ENCODE data around the gene PPP3R2. TPM values are rescaled to one million over a fixed set of nuclear protein-coding genes. Genes with fewer than 3 reads are reported as not detected.
"Not testable (repeated sequence)": the region's sequence is repeated elsewhere in the genome, so short reads cannot be mapped to it uniquely, and the experiment has no call there.

PPP3R2 gene
- total RNA-seq, 4 donors from 2014 or later = not detected

GRCh38 chr9:101567725-101568350 is 26.9 kb downstream of the PPP3R2 start:
- no peak overlapping the region for H3K4me3 ChIP-seq (ENCODE audit: low read depth, poor library complexity, severe bottlenecking)

GRCh38 chr9:101566904-101567724 is 27.7 kb downstream of the PPP3R2 start:
- H3K4me3 ChIP-seq (ENCODE audit: low read depth, poor library complexity, severe bottlenecking) = no peak overlapping the region
- intact Hi-C loops (cut with DNase I; ENCODE audit: low total_unique reads) = no loop called here
- TF ChIP-seq POLR2A (IDR thresholded peaks at IDR 0.05) = no peak
- no peak for TF ChIP-seq CTCF (IDR thresholded peaks at IDR 0.05)
- 81 to 83% methylated on average over 5 of the region's 5 CpGs for WGBS, 2 donors
- DNase-seq (ENCODE audit: low spot score in 2 of 2) = no peak

More at GRCh38 chr9:101567725-101568350, 26.9 kb downstream of the PPP3R2 start:
- intact Hi-C loops (cut with DNase I; ENCODE audit: low total_unique reads) = no loop called here
- WGBS, 2 donors = 86 to 94% methylated on average over 3 of the region's 3 CpGs
- TF ChIP-seq POLR2A (IDR thresholded peaks at IDR 0.05) (no peak), CTCF (IDR thresholded peaks at IDR 0.05) (no peak)
- DNase-seq (ENCODE audit: low spot score in 2 of 2) = no peak

GRCh38 chr9:101564252-101564651 is 30.5 kb downstream of the PPP3R2 start:
- no peak for DNase-seq (ENCODE audit: low spot score in 2 of 2)
- intact Hi-C loops (cut with DNase I; ENCODE audit: low total_unique reads) = no loop called here

GRCh38 chr9:101562966-101563365 is 31.8 kb downstream of the PPP3R2 start:
- WGBS, 2 donors = 84 to 97% methylated on average over 1 of the region's 1 CpG
- intact Hi-C loops (cut with DNase I; ENCODE audit: low total_unique reads) = no loop called here
- H3K4me3 ChIP-seq (ENCODE audit: low read depth, poor library complexity, severe bottlenecking) = no peak overlapping the region
- TF ChIP-seq CTCF (IDR thresholded peaks at IDR 0.05) = no peak
- TF ChIP-seq POLR2A (IDR thresholded peaks at IDR 0.05) = no peak
- no peak for DNase-seq (ENCODE audit: low spot score in 2 of 2)

More at GRCh38 chr9:101564252-101564651, 30.5 kb downstream of the PPP3R2 start:
- no peak overlapping the region for H3K4me3 ChIP-seq (ENCODE audit: low read depth, poor library complexity, severe bottlenecking)
- no peak for TF ChIP-seq CTCF (IDR thresholded peaks at IDR 0.05)
- no peak for TF ChIP-seq POLR2A (IDR thresholded peaks at IDR 0.05)

GRCh38 chr9:101561740-101562139 is 33.0 kb downstream of the PPP3R2 start:
- TF ChIP-seq CTCF (IDR thresholded peaks at IDR 0.05) (no peak), POLR2A (IDR thresholded peaks at IDR 0.05) (no peak)
- no peak for DNase-seq (ENCODE audit: low spot score in 2 of 2)
- intact Hi-C loops (cut with DNase I; ENCODE audit: low total_unique reads) = no loop called here
- H3K4me3 ChIP-seq (ENCODE audit: low read depth, poor library complexity, severe bottlenecking) = no peak overlapping the region
- WGBS, 2 donors = 81 to 94% methylated on average over 1 of the region's 1 CpG

GRCh38 chr9:101549472-101550098 is 45.2 kb downstream of the PPP3R2 start:
- H3K4me3 ChIP-seq (ENCODE audit: low read depth, poor library complexity, severe bottlenecking); intact Hi-C loops (cut with DNase I; ENCODE audit: low total_unique reads); DNase-seq (ENCODE audit: low spot score in 2 of 2): not testable (repeated sequence)
- WGBS, 2 donors = 79 to 84% methylated on average over 18 of the region's 18 CpGs
